ENCODE data around the gene TAS2R43. TPM values are rescaled to one million over a fixed set of nuclear protein-coding genes. Genes with fewer than 3 reads are reported as not detected.

TAS2R43 gene
- total RNA-seq, 1 experiment from 2014 or later, result 0.48 TPM

- H3K79me1 ChIP-seq (ENCODE audit: insufficient read depth, low read depth, low read length, poor library complexity, severe bottlenecking), result peaks cover 2% of the 10 kb centered on the region
- no peak overlapping the region for H2BK120ac ChIP-seq (ENCODE audit: low read depth, low read length, poor library complexity, severe bottlenecking)
- no peak overlapping the region for H2AK5ac ChIP-seq (ENCODE audit: insufficient read length, low read length)
- Mint-ChIP-seq H3K4me1 (no peaks in the 10 kb centered on the region), H3K36me3 (ENCODE audit: insufficient read depth in 1 of 3, low read depth in 3 of 3) (peaks cover 0 to 7% (median 4%) of the 10 kb centered on the region in 3 experiments; a peak in 4 of 7 replicates), H3K9me3 (no peaks in the 10 kb centered on the region), H3K27ac (no peak overlapping the region), H3K4me3 (no peak overlapping the region), H3K27me3 (ENCODE audit: low read depth) (no peaks in the 10 kb centered on the region)
- no peak for DNase-seq
- H3K18ac ChIP-seq (ENCODE audit: insufficient read length, low read depth, low read length), result no peak overlapping the region
- no peak overlapping the region for H3T11ph ChIP-seq (ENCODE audit: low read length)
- H4K8ac ChIP-seq (replicated peaks; ENCODE audit: insufficient read length, low read depth, low read length), result no peak overlapping the region
- no peak overlapping the region for H3K56ac ChIP-seq (ENCODE audit: insufficient read length, low read depth, low read length)
- H3K9ac ChIP-seq (ENCODE audit: extremely low read depth, insufficient read length, low read length), result no peak overlapping the region
- H3K27me3 ChIP-seq (ENCODE audit: insufficient read depth, low read length), result no peaks in the 10 kb centered on the region
- no peak overlapping the region for H4K5ac ChIP-seq (ENCODE audit: insufficient read length, low read depth, low read length)
- H2AFZ ChIP-seq (ENCODE audit: low read length), result no peak overlapping the region
- no peak overlapping the region for H3K4me2 ChIP-seq (ENCODE audit: insufficient read depth, insufficient read length, low read length)
- H3K14ac ChIP-seq (ENCODE audit: insufficient read depth, low read length), result no peak overlapping the region
- H4K91ac ChIP-seq (ENCODE audit: insufficient read length, low read depth, low read length), result no peak overlapping the region
- H3K4me1 ChIP-seq (ENCODE audit: insufficient read depth, low read length), result no peaks in the 10 kb centered on the region
- H3K23me2 ChIP-seq (ENCODE audit: insufficient read length, low read depth, low read length, poor library complexity, severe bottlenecking), result no peaks in the 10 kb centered on the region
- H3K23ac ChIP-seq (ENCODE audit: insufficient read length, low read depth, low read length), result no peak overlapping the region
- TF ChIP-seq CTCF (conservative IDR thresholded peaks at IDR 0.05), result no peak
- no peaks in the 10 kb centered on the region for H4K20me1 ChIP-seq (ENCODE audit: control insufficient read depth, insufficient read depth, insufficient read length)
- WGBS (ENCODE audit: extremely low coverage, insufficient read length, low lambda C conversion rate), result no CpG with 5 or more reads among the region's 2 CpGs
- no peak overlapping the region for H2BK20ac ChIP-seq (ENCODE audit: low read depth, low read length, poor library complexity, severe bottlenecking)
- H2BK15ac ChIP-seq (ENCODE audit: low read depth, low read length), result no peak overlapping the region
- H2BK12ac ChIP-seq (ENCODE audit: insufficient read length, low read depth, low read length), result no peak overlapping the region
- H3K79me2 ChIP-seq (ENCODE audit: insufficient read depth, low read length), result peaks cover 6% of the 10 kb centered on the region; the same call in 1 of the 2 replicates
- no peak overlapping the region for H2BK5ac ChIP-seq (ENCODE audit: insufficient read length, low read length)
- no peak overlapping the region for H3K4ac ChIP-seq (ENCODE audit: low read depth, low read length)
- no peaks in the 10 kb centered on the region for H3K9me3 ChIP-seq (ENCODE audit: control insufficient read depth, low read depth, low read length)
- H3K27ac ChIP-seq (ENCODE audit: insufficient read length, low read depth, low read length), result no peak overlapping the region
Observed at GRCh38 chr12:11133816-11134215, 41.7 kb upstream of the TAS2R43 start.
